BE2C (cell line): Measurements from ENCODE around the gene MARCHF6.

Experiments
- DNase-seq: peaks from one replicate; pipeline ENCODE4 v3.0.0-alpha.2; 2020
- H3K27me3 ChIP-seq: fragments of 250-450 bp; sonication (Bioruptor Pico); 2 replicates; pipeline ENCODE4 v1.5.1; 2020; ENCODE audit warnings: mild to moderate bottlenecking
- H3K36me3 ChIP-seq: fragments of 250-450 bp; sonication (Bioruptor Pico); 2 replicates; pipeline ENCODE4 v1.5.1; 2020; ENCODE audit warnings: mild to moderate bottlenecking
- H3K4me1 ChIP-seq: fragments of 250-450 bp; sonication (Bioruptor Pico); 2 replicates; pipeline ENCODE4 v1.5.1; 2020
- H3K4me3 ChIP-seq: 2 replicates; pipeline ENCODE4 v1.5.1; 2011; ENCODE audit warnings: low read depth, low read length
- H3K9me3 ChIP-seq: fragments of 250-450 bp; sonication (Bioruptor Pico); 2 replicates; pipeline ENCODE4 v1.5.1; 2020
- CTCF ChIP-seq: IDR thresholded peaks from 2 replicates; pipeline ENCODE4 v1.5.1; 2012; ENCODE audit warnings: mild to moderate bottlenecking, low read depth, low read length

Gene MARCHF6

GRCh38 chr5:10334831-10335230 is 18.7 kb upstream of the MARCHF6 start:
- Histone ChIP-seq H3K27me3 (no peaks in the 10 kb centered on the region), H3K9me3 (no peaks in the 10 kb centered on the region), H3K4me1 (peaks cover 4% of the 10 kb centered on the region; the same call in 1 of the 2 replicates), H3K36me3 (no peaks in the 10 kb centered on the region), H3K4me3 (no peak overlapping the region)
- no peak for DNase-seq
- no peak for TF ChIP-seq CTCF

GRCh38 chr5:10335711-10336470 is 17.6 kb upstream of the MARCHF6 start:
- H3K4me3 ChIP-seq, result no peak overlapping the region
- no peaks in the 10 kb centered on the region for H3K27me3 ChIP-seq
- no peaks in the 10 kb centered on the region for H3K36me3 ChIP-seq
- no peak for TF ChIP-seq CTCF
- peaks cover 8% of the 10 kb centered on the region; the same call in 1 of the 2 replicates for H3K4me1 ChIP-seq
- DNase-seq, result no peak
- no peaks in the 10 kb centered on the region for H3K9me3 ChIP-seq

GRCh38 chr5:10337107-10337506 is 16.4 kb upstream of the MARCHF6 start:
- Histone ChIP-seq H3K4me1 (peaks cover 8% of the 10 kb centered on the region; the same call in 1 of the 2 replicates), H3K9me3 (no peaks in the 10 kb centered on the region), H3K4me3 (no peak overlapping the region), H3K36me3 (no peaks in the 10 kb centered on the region), H3K27me3 (no peaks in the 10 kb centered on the region)
- no peak for TF ChIP-seq CTCF
- no peak for DNase-seq

GRCh38 chr5:10337986-10338385 is 15.5 kb upstream of the MARCHF6 start:
- H3K27me3 ChIP-seq, result no peaks in the 10 kb centered on the region
- H3K4me1 ChIP-seq, result peaks cover 8% of the 10 kb centered on the region; the same call in 1 of the 2 replicates
- no peak for DNase-seq
- no peak for TF ChIP-seq CTCF
- no peak overlapping the region for H3K4me3 ChIP-seq
- H3K9me3 ChIP-seq, result no peaks in the 10 kb centered on the region
- H3K36me3 ChIP-seq, result no peaks in the 10 kb centered on the region

GRCh38 chr5:10338686-10339057 is 14.8 kb upstream of the MARCHF6 start:
- no peaks in the 10 kb centered on the region for H3K36me3 ChIP-seq
- H3K27me3 ChIP-seq, result no peaks in the 10 kb centered on the region
- TF ChIP-seq CTCF, result no peak
- peak overlapping the region; percentile 31 for H3K4me3 ChIP-seq
- no peaks in the 10 kb centered on the region for H3K9me3 ChIP-seq
- DNase-seq, result no peak
- peaks cover 8% of the 10 kb centered on the region; the same call in 1 of the 2 replicates for H3K4me1 ChIP-seq

- H3K4me1 ChIP-seq, result peaks cover 8% of the 10 kb centered on the region; the same call in 1 of the 2 replicates
- no peaks in the 10 kb centered on the region for H3K36me3 ChIP-seq
- no peaks in the 10 kb centered on the region for H3K27me3 ChIP-seq
- peak overlapping the region; percentile 31 for H3K4me3 ChIP-seq
- DNase-seq, result peak; percentile 55
- no peak for TF ChIP-seq CTCF
- H3K9me3 ChIP-seq, result no peaks in the 10 kb centered on the region
Observed at GRCh38 chr5:10339058-10339811, 14.3 kb upstream of the MARCHF6 start.
